Medulla oblongata (tissue), 1 donor: ENCODE data around the gene KHK.

Experiments used
- DNase-seq: peaks from one replicate; pipeline ENCODE4 v3.0.0-alpha.2; 2015; ENCODE audit errors: extremely low spot score

Gene KHK

GRCh38 chr2:27081984-27082772 is 4.4 kb upstream of the KHK start:
- no peak for DNase-seq

- no peak for DNase-seq
These were observed 3.7 kb upstream of the KHK start for GRCh38 chr2:27082773-27083409.

- DNase-seq: no peak
These were observed 2.9 kb upstream of the KHK start for GRCh38 chr2:27083410-27084296.

DNA sequence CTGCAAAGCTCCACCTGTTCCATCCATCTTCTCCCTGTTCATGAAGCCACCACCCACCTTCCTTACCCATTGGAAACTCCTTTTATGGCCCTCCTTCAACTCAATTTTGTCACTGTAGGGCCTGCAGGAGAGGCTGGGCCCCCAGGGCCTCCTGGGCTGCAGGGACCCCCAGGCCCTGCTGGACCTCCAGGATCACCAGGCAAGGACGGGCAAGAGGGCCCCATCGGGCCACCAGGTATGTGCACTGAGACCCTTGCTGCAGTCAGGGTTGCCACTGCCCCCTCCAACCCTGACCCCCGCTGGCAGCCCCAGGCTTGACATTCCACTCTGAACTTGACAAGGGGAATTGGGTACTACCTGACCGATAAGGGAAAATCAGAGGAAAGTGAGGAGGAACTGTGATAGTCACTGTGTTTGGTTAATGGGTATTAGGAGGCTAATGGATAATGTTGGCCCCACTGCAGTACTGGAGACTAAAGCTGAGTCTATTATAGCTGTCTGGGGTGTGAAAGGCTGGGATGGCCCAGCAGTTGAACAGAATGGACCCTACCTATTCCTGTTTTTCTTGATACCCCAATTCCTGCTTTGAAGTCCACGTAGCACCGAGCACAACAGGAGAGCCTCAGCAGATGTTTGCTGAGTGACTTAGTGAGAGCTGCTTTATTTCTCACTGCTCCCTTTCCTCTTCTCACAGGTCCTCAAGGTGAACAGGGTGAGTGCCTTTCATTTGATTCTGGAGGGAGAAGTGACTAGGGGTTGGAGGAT is 2.1 kb upstream of the KHK start:
- DNase-seq: no peak

DNA sequence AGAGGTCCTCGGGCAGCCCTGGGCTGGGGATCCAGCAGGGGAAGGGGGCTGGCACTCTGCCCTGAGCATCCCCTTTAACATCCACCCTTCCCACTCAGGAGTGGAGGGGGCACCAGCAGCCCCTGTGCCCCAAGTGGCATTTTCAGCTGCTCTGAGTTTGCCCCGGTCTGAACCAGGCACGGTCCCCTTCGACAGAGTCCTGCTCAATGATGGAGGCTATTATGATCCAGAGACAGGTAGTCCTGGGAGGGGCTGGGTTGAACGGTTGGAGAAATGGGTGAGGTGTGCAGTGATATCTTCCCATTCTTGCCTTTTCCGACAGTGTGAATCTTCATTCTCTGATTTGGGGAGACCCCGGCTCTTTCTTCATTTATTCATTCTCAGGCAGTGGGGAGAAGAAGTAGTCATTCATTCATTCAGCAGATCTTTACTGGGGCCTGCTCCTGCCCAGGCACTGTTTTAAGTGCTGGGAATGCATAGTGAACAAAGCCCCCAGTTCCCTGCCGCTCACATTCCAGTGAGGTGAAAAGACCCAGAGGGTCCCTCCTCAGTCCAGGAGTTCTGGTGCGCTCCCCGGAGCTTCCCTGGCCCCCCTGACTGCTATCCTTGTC is 1.4 kb upstream of the KHK start:
- no peak for DNase-seq

GRCh38 chr2:27085673-27086089 is 891 bp upstream of the KHK start:
- DNase-seq: peak; percentile 88

- peak; percentile 96 for DNase-seq
These were observed 365 bp upstream of the KHK start for GRCh38 chr2:27086090-27086723.

GRCh38 chr2:27087823-27088410 is 1.3 kb downstream of the KHK start:
- no peak for DNase-seq

- no peak for DNase-seq
These were observed 2.1 kb downstream of the KHK start for GRCh38 chr2:27088634-27089033.

DNA sequence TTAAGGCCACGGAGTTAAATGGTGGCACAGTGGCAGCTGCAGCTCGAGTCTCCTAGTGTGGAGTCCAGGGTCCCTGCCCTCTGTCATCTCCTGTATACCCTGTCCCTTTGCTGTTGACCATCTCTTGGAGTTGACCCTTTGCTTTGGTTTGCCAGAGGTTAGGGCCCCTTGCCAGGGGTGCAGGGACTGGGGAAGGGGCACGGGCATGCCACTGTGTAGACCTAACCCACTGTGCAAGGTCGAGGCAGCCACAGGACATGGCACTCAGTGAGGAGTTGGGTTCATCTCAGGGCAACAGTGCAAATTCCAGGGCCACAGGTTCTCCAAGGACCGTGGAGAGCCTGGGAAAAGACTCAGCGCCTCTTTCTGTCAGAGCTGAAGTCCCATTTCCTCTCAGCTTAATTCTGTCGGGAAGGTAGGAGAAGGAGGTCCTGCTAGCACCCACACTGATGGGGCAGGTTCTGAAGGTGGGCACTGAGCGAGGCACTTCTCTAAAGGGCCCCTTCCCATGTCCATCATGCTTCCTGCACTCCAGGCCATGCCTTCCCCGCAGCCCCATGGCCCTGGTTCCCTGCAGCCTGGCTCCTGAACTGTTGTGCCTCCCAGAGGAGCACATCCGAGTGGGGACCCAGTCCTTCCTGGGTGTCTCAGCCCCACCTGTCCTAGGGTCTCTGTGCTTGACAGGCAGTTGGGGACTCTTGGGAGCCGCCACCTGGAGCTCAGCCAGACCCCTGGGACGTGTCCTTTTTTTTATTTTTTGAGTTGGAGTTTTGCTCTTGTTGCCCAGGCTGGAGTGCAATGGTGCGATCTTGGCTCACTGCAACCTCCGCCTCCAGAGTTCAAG is 2.8 kb downstream of the KHK start:
- DNase-seq: no peak

- no peak for DNase-seq
These were observed 5.4 kb downstream of the KHK start for GRCh38 chr2:27091746-27092695.

DNA sequence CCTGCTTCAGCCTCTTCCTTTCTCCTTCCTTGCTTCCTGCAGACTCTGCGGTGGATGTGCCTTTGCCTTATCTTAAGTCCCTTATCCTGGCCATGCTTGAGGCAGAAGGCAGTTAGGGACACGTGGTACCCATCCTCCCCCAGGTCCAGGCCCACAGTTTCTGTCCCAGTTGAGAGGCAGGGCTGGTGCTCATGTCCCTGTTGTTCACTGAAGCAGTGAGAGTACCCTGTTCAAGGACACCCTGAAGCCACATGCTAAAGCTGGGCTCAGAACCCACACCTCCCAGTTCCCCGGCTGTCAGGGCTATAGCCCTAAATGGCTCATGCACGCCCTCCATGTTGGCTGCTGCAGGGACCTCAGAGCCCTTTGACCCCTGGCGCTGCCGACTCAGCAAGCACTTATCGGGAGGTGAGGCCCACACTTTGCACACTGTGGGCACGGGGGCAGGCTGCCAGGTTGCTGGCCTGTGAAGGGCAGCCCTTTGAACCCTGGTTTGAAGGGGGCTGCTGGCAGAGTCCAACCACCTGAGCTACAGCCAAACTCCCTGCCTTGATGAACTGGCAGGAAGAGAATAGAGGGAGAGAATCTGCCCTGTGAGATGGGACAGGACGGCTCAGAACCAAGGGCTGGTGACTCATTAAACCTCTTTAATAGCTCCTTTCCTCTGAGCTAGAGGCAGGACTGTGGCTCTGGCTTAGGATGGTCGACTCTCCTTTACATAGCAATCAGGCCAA is 6.3 kb downstream of the KHK start:
- no peak for DNase-seq

DNA sequence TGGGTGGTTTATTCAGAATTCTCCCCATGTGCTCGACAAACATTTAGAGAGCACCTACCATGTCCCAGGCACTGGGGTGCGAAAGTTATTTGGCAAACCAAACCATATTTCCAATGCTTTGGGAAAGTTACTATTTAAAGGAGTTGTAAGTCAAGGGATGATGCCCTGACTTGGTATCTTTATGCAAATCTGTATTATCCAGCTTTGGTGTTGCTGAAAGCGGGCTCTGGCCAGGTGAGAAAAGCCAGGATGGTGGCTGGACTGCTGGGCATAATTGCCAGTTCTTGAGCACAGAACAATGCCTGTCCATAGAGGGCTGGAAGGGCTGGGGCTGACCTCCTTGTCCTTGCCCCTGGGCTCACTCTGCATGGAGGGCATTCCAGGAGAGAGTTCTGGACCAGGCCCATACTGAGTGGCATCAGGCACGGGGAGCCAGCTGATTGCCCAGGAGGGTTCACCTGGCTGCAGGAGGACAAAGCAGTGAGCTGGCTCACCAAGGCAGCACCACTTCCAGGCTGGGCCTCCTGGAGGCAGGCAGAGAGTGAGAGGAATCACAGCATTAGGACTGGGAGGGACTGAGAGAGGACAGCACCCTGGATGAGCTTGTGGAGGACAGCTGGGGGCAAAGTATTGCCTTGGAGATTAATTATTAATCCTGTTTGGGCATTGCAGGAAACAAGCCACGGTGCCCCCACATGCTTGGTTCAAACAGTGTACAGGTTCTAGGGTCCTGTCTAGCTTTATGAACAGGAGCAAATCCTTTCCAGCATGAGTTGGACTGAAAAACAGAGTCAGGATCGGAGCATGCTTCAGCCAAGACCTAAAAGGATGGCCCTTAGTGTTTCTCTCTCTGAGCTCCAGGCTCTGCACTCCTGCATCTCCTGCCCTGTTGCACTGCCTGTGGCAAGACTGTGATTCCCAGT is 7.1 kb downstream of the KHK start:
- DNase-seq: no peak

- DNase-seq: no peak
These were observed 7.9 kb downstream of the KHK start for GRCh38 chr2:27094353-27094984.

DNA sequence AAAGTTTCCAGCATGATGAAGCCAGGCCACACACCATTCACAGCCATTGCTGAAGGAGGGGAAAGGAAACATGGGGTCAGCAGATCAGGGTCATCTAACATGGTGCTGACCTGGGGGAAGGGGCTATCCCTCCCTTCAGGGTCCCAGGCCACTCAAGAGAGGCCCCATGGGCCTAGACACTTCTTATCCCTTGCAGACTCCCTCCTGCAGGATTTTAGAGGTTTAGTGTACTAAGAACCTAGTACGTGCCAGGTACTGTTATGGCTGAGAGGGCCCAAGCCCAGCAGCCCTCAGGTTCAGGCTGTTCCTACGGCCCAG is 8.8 kb downstream of the KHK start:
- no peak for DNase-seq
